ENCODE data around the gene DDX10.

DNA sequence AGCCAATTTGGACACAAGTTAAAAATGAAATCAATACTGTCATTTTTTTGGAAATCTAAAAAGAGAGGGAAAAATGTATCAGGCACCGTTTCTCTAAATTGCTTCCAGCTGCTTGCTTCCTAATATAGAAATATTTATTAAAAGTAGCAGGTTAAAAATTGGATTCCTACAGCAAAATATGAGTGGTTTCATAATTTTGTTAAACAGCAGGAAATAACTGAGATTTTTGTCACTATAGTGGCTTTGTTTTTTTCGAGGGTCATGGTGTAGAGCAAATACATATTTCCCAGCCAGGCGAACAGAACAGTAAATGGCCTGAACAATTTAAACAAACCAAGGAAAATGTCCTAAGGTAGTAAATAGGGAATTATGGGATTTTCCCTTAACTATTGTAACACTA is 159.7 kb downstream of the DDX10 start:
- TF ChIP-seq, protein P1, sequence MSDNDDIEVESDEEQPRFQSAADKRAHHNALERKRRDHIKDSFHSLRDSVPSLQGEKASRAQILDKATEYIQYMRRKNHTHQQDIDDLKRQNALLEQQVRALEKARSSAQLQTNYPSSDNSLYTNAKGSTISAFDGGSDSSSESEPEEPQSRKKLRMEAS (IDR thresholded peaks at IDR 0.05) = no peak
- no peak for TF ChIP-seq YY1 (IDR thresholded peaks at IDR 0.05; ENCODE audit: low read depth)
- no peak for TF ChIP-seq EP300 (IDR thresholded peaks at IDR 0.05; ENCODE audit: borderline replicate concordance)
